Pancreas (tissue), 10 donors: ENCODE data around the gene GET3. TPM values are rescaled to one million over a fixed set of nuclear protein-coding genes. Genes with fewer than 3 reads are reported as not detected.

ENCODE experiments used
- ATAC-seq, 4 donors: fragments of 200-7000 bp; cut with Tn5 transposase; one replicate each; pipeline versions ENCODE4 v1.8.0 to v1.9.1; 2020; ENCODE audit warnings: mild to moderate bottlenecking in 4 of 4, moderate library complexity in 4 of 4
- DNase-seq, 6 donors: peaks; one replicate each; pipeline ENCODE4 v3.0.0-alpha.2; 2020
- FAIRE-seq: peaks from 2 replicates; lab custom pipeline; 2012; peaks lifted over from hg19 to GRCh38; lab: Jason Lieb, UNC
- H3K27ac ChIP-seq, 4 donors: fragments of 200-600 bp; sonication (generic); 1 replicate in 3 of 4; 2 replicates in 1 of 4; pipeline versions ENCODE4 v1.5.0 to v1.8.0; 2020
- H3K27me3 ChIP-seq, 4 donors: fragments of 200-600 bp; one replicate each; pipeline ENCODE4 v1.8.0; 2021
- H3K36me3 ChIP-seq, 3 donors: fragments of 200-600 bp; sonication (generic) in 1 of 3; one replicate each; pipeline versions ENCODE4 v1.5.0 to v1.8.0; 2020 to 2021
- H3K4me1 ChIP-seq, 3 donors: fragments of 200-600 bp; one replicate each; pipeline ENCODE4 v1.8.0; 2021
- H3K4me3 ChIP-seq, 4 donors: fragments of 200-600 bp; sonication (generic) in 2 of 4; one replicate each; pipeline versions ENCODE4 v1.5.0 to v1.8.0; 2020 to 2021
- H3K9me3 ChIP-seq, 4 donors: fragments of 200-600 bp; one replicate each; pipeline ENCODE4 v1.8.0; 2021
- WGBS, 2 donors: extraction: QIAGEN DNeasy Blood & Tissue Kit; methylation state at CpG; one replicate each; pipeline ENCODE4 v1.1.7; 2013; 5-methylcytosine and 5-hydroxymethylcytosine counted together
- intact Hi-C, 3 donors: fragments of 100-400 bp; cut with DNase I; formaldehyde crosslinking; loops; one replicate each; pipeline versions ENCODE4 v1.11.1 to v1.14.2; 2022
- polyA plus RNA-seq, 2 donors: library from polyadenylated mRNA; stranded (reverse); fragments of 200-250 nt; gene quantifications; one replicate each; pipeline ENCODE4 v1.2.3, GENCODE V29; 2013
- total RNA-seq, 6 donors: library from RNA; stranded (reverse); fragmentation: NEBNext Ultra II Directional in 4 of 6; extraction: Animal tissue kit (Norgen Biotek cat#: 25700) in 4 of 6; gene quantifications; one replicate each; pipeline versions ENCODE4 v1.2.1 to v1.2.4, GENCODE V29; 2021 to 2023
- TF ChIP-seq, protein P1 (sequence below), 4 donors: fragments of 200-600 bp; sonication (generic) in 3 of 4; IDR thresholded peaks; one replicate each; pipeline versions ENCODE4 v1.5.0 to v1.8.0; 2021; ENCODE audit warnings: antibody characterized with exemption in 4 of 4
- donor health status: healthy with polysubstance abuse.
- donor health status: DM: no; HTN: no; CAD: no; lungs with moderate emphysema.
- donor health status: DM: no; HTN: no; CAD: no.
- donor health status: control.
- donor health status: control.
- donor health status: Bipolar disorder and iron deficiency.
- donor health status: DM: yes; HTN: yes; CAD: no.
- donor health status: DM: no; HTN: no; CAD: no.
- donor health status: DM: no; HTN: no; CAD: no.
- donor health status: DM: yes; HTN: yes; CAD: no.

GET3 gene
- total and polyA plus RNA-seq, 8 donors = 16.6 to 48.2 (median 29.8) TPM

DNA sequence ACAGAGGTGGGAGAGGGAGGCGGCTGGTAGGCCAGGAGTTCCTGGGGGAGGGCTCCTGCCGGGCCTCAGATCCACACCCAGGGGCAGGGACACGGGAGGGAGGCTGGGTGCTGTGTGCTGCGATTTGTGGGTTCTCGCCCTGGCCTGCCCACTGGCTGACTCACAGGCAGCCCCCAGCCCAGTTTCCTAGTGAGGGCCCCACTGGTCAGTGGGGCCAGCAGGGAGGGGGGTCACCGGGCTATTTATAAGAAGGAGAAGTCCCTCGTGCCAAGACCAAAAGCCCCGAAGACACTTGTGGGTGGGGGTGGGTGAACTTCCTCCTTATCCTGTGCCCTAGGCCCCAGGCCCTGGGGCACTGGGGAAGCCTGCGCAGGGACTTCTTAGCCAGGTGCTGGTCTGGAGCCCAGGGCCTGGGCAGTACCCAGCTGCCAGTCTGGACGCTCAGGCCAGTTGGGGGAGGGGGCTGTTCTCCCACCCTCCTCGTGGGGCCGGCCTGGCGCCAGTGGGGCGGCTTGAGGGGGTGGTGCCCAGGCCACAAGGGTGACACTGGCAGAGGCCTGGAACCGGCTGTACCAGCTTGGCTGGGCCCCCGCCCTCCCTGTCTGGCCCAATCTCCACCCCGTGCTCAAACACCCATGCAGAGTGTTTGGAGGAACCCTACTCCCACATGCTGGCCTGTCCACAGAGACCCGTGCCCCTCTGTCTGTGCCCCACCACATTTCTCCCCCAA, 49.0 kb downstream of the GET3 start:
- Histone ChIP-seq H3K4me1 (peaks cover 16 to 52% (median 31%) of the 10 kb centered on the region in 3 donors), H3K36me3 (no peaks in the 10 kb centered on the region), H3K27ac (peak overlapping the region; percentile 74 to 99 (median 85)), H3K4me3 (peak overlapping the region in 1 of 4 donors; percentile 14), H3K9me3 (no peaks in the 10 kb centered on the region), H3K27me3 (no peaks in the 10 kb centered on the region)
- TF ChIP-seq, protein P1, sequence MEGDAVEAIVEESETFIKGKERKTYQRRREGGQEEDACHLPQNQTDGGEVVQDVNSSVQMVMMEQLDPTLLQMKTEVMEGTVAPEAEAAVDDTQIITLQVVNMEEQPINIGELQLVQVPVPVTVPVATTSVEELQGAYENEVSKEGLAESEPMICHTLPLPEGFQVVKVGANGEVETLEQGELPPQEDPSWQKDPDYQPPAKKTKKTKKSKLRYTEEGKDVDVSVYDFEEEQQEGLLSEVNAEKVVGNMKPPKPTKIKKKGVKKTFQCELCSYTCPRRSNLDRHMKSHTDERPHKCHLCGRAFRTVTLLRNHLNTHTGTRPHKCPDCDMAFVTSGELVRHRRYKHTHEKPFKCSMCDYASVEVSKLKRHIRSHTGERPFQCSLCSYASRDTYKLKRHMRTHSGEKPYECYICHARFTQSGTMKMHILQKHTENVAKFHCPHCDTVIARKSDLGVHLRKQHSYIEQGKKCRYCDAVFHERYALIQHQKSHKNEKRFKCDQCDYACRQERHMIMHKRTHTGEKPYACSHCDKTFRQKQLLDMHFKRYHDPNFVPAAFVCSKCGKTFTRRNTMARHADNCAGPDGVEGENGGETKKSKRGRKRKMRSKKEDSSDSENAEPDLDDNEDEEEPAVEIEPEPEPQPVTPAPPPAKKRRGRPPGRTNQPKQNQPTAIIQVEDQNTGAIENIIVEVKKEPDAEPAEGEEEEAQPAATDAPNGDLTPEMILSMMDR (IDR thresholded peaks at IDR 0.05) = no peak
- no peak for FAIRE-seq
- intact Hi-C loops = no loop called here
- peak in 5 of 6 donors; percentile 77 to 88 (median 87) for DNase-seq
- ATAC-seq = peak in 3 of 4 donors; percentile 1 to 28 (median 8)
- 22 to 36% methylated on average over 10 to 18 of the region's 18 CpGs for WGBS, 2 donors

DNA sequence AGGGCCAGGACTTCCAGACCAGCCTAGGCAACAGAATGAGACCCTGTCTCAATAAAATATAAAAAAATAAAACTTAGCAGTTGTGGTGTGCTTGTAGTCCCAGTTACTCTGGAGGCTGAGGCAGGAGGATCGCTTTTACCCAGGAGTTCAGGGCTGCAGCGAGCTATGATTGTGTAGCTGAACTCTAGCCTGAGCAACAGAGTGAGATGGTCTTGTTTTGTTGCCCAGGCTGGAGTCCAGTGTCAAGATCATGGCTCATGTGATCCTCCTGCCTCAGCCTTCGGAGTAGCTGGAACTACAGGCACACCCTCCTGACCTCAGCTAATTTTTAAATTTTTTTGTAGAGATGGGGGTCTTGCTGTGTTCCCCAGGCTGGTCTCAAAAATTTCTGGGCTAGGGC, 49.7 kb downstream of the GET3 start:
- intact Hi-C loops = no loop called here
- H3K27me3 ChIP-seq = no peaks in the 10 kb centered on the region
- no peaks in the 10 kb centered on the region for H3K9me3 ChIP-seq
- ATAC-seq = no peak
- FAIRE-seq = no peak
- no peaks in the 10 kb centered on the region for H3K36me3 ChIP-seq
- DNase-seq = no peak
- WGBS, 2 donors = 92 to 95% methylated on average over 3 of the region's 3 CpGs
- H3K4me3 ChIP-seq = no peak overlapping the region
- TF ChIP-seq, protein P1 (IDR thresholded peaks at IDR 0.05) = no peak
- peaks cover 16 to 52% (median 31%) of the 10 kb centered on the region in 3 donors for H3K4me1 ChIP-seq
- peak overlapping the region; percentile 74 to 99 (median 85) for H3K27ac ChIP-seq

DNA sequence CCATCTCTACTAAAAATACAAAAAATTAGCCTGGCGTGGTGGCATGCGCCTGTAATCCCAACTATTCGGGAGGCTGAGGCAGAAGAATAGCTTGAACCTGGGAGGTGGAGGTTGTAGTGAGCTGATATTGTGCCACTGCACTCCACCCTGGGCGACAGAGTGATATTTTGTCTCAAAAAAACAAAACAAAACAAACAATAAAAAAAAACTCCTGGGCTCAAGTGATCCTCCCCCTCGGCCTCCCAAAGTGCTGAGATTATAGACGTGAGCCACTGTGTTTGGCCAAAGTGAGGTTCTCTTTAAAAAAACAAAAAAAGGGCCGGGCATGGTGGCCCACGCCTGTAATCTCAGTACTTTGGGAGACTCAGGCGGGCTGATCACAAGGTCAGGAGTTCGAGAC, 50.2 kb downstream of the GET3 start:
- TF ChIP-seq, protein P1 (IDR thresholded peaks at IDR 0.05) = no peak
- FAIRE-seq (no peak), DNase-seq (no peak), ATAC-seq (no peak)
- H3K27me3 ChIP-seq = no peaks in the 10 kb centered on the region
- peak overlapping the region in 2 of 4 donors; percentile 95 to 99 for H3K27ac ChIP-seq
- no peaks in the 10 kb centered on the region for H3K9me3 ChIP-seq
- WGBS, 2 donors = 78% methylated on average over 10 of the region's 10 CpGs
- H3K4me1 ChIP-seq = peaks cover 16 to 52% (median 31%) of the 10 kb centered on the region in 3 donors
- no peak overlapping the region for H3K4me3 ChIP-seq
- intact Hi-C loops = no loop called here
- H3K36me3 ChIP-seq = no peaks in the 10 kb centered on the region

DNA sequence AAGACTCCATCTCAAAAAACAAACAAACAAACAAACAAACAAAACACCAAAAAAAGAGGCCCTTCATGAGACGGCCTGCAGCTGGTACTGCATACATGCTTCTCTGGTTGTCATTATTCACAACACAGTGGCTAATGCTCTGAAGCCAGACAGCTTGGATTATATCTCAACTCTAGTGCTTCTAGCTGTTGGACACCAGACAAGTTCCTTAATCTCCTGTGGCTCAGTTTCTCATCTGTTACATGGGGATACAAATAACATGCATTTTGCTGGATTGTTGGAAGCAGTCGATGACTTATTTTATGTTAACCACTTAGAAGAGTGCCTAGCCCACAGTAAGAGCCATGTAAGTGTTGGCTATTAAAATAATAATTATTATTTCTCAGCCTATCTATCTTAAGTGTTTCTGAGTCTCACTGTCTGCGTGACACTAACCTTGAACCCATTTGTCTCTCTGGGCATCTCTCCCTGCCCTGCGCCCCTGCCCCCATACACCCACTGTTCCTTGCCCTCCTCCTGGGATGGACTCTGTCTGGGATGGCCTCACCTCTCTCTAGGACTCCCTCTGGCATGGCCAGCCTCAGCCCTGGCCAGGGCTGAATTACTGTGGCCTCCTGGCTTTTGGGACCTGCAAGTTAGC, 50.9 kb downstream of the GET3 start:
- DNase-seq (peak in 1 of 6 donors; percentile 22), ATAC-seq (no peak), FAIRE-seq (no peak)
- Histone ChIP-seq H3K4me3 (peak overlapping the region in 1 of 4 donors; percentile 81), H3K9me3 (no peaks in the 10 kb centered on the region), H3K4me1 (peaks cover 16 to 49% (median 27%) of the 10 kb centered on the region in 3 donors), H3K27ac (peak overlapping the region; percentile 95 to 100 (median 99)), H3K36me3 (no peaks in the 10 kb centered on the region), H3K27me3 (no peaks in the 10 kb centered on the region)
- intact Hi-C loops = no loop called here
- TF ChIP-seq, protein P1 (IDR thresholded peaks at IDR 0.05) = no peak
- 53 to 56% methylated on average over 4 of the region's 4 CpGs for WGBS, 2 donors
